ENCODE results near the gene RPS26.

RPS26 gene

GRCh38 chr12:56078931-56079722, 37.4 kb downstream of the RPS26 start:
- peak; percentile 31 for DNase-seq (ENCODE audit: low read depth)

GRCh38 chr12:56079723-56080555, 38.2 kb downstream of the RPS26 start, which contains the start of gene ERBB3:
Gene ERBB3, plus strand, starts transcription at chr12:56080165. Its CDS starts 136 bp downstream, at chr12:56080301.
- peak; percentile 59 for DNase-seq (ENCODE audit: low read depth)

GRCh38 chr12:56080556-56081138, 38.9 kb downstream of the RPS26 start:
- no peak for DNase-seq (ENCODE audit: low read depth)

- no peak for DNase-seq (ENCODE audit: low read depth)
These were observed 40.0 kb downstream of the RPS26 start for GRCh38 chr12:56081393-56082347.

GRCh38 chr12:56082382-56082781, 40.7 kb downstream of the RPS26 start:
- DNase-seq (ENCODE audit: low read depth): no peak

- no peak for DNase-seq (ENCODE audit: low read depth)
These were observed 41.2 kb downstream of the RPS26 start for GRCh38 chr12:56082967-56083366.

- no peak for DNase-seq (ENCODE audit: low read depth)
These were observed 43.3 kb downstream of the RPS26 start for GRCh38 chr12:56084958-56085543.

GRCh38 chr12:56086096-56086495, 44.4 kb downstream of the RPS26 start:
- DNase-seq (ENCODE audit: low read depth): no peak

GRCh38 chr12:56086608-56087007, 44.9 kb downstream of the RPS26 start:
- no peak for DNase-seq (ENCODE audit: low read depth)

- DNase-seq (ENCODE audit: low read depth): no peak
These were observed 45.5 kb downstream of the RPS26 start for GRCh38 chr12:56087220-56087619.

Measured in activated T-helper 1 cell treated with Interleukin-2 at 50 U/mL for 16 hours (primary cell).